Sigmoid colon (tissue), 7 donors: ENCODE results near the gene TAOK3. TPM values are rescaled to one million over a fixed set of nuclear protein-coding genes. Genes with fewer than 3 reads are reported as not detected.

Experiments used
- DNase-seq: peaks from one replicate; pipeline ENCODE4 v3.0.0-alpha.2; 2019
- H3K27ac ChIP-seq, 4 donors: fragments of 200-600 bp; sonication (generic); one replicate each; pipeline ENCODE4 v1.5.1; 2016 to 2019; ENCODE audit warnings: mild to moderate bottlenecking in 1 of 4
- H3K27me3 ChIP-seq, 3 donors: fragments of 200-600 bp; sonication (generic); one replicate each; pipeline ENCODE4 v1.5.1; 2019; ENCODE audit warnings: mild to moderate bottlenecking in 1 of 3
- H3K36me3 ChIP-seq, 4 donors: fragments of 200-600 bp; sonication (generic); one replicate each; pipeline ENCODE4 v1.5.1; 2016 to 2019
- H3K4me1 ChIP-seq, 4 donors: fragments of 200-600 bp; sonication (generic); one replicate each; pipeline ENCODE4 v1.5.1; 2017 to 2019
- H3K4me3 ChIP-seq, 4 donors: fragments of 200-600 bp; sonication (generic); one replicate each; pipeline ENCODE4 v1.5.1; 2017 to 2019; ENCODE audit warnings: mild to moderate bottlenecking in 2 of 4, moderate library complexity in 1 of 4
- H3K9me3 ChIP-seq, 4 donors: fragments of 200-600 bp in 3 of 4; sonication (generic) in 3 of 4; one replicate each; pipeline versions ENCODE4 v1.5.1 to v1.6.1; 2013 to 2019
- EP300 ChIP-seq, 4 donors: sonication (generic); formaldehyde crosslinking; IDR thresholded peaks; one replicate each; pipeline ENCODE4 v1.6.1; 2017; ENCODE audit warnings: antibody characterized with exemption in 4 of 4
- POLR2A ChIP-seq, 2 donors: fragments of 450-650 bp; IDR thresholded peaks; one replicate each; pipeline ENCODE4 v1.6.1; 2016; ENCODE audit warnings: antibody characterized with exemption in 2 of 2, mild to moderate bottlenecking in 2 of 2, moderate library complexity in 2 of 2
- POLR2AphosphoS5 ChIP-seq, 4 donors: sonication (generic); formaldehyde crosslinking; IDR thresholded peaks; one replicate each; pipeline ENCODE4 v1.6.1; 2017; ENCODE audit warnings: antibody characterized with exemption in 4 of 4
- WGBS, 2 donors: extraction: QIAGEN DNeasy Blood & Tissue Kit; methylation state at CpG; one replicate each; pipeline ENCODE4 v1.1.7; 2013; 5-methylcytosine and 5-hydroxymethylcytosine counted together
- intact Hi-C: fragments of 100-400 bp; cut with DNase I; formaldehyde crosslinking; loops from one replicate; pipeline ENCODE4 v1.15.1; 2023
- polyA plus RNA-seq, 3 donors: library from polyadenylated mRNA; stranded (reverse); fragments of 200-250 nt; gene quantifications; one replicate each; pipeline ENCODE4 v1.2.3, GENCODE V29; 2013
- total RNA-seq, 4 donors: library from RNA; depleted of rRNA; stranded (reverse); fragments of >200 nt; gene quantifications; one replicate each; pipeline ENCODE4 v1.1.0, GENCODE V29; 2016
- TF ChIP-seq, protein P1 (sequence below), 4 experiments: fragments of 450-650 bp in 3 of 4; fragments of 200-600 bp in 1 of 4; IDR thresholded peaks; one replicate each; pipeline ENCODE4 v1.5.1; 2016 to 2019; ENCODE audit warnings: antibody characterized with exemption in 4 of 4, mild to moderate bottlenecking in 3 of 4, moderate library complexity in 2 of 4
- donor health status: healthy with polysubstance abuse.
- donor health status: Bipolar disorder and iron deficiency.
- donor health status: healthy.

The TAOK3 gene
- total RNA-seq = 10 to 100 TPM; 18.9 to 66.2 (median 31.6) TPM
- 10 to 100 TPM; 23.4 to 31.0 (median 29.4) TPM for polyA plus RNA-seq

DNA sequence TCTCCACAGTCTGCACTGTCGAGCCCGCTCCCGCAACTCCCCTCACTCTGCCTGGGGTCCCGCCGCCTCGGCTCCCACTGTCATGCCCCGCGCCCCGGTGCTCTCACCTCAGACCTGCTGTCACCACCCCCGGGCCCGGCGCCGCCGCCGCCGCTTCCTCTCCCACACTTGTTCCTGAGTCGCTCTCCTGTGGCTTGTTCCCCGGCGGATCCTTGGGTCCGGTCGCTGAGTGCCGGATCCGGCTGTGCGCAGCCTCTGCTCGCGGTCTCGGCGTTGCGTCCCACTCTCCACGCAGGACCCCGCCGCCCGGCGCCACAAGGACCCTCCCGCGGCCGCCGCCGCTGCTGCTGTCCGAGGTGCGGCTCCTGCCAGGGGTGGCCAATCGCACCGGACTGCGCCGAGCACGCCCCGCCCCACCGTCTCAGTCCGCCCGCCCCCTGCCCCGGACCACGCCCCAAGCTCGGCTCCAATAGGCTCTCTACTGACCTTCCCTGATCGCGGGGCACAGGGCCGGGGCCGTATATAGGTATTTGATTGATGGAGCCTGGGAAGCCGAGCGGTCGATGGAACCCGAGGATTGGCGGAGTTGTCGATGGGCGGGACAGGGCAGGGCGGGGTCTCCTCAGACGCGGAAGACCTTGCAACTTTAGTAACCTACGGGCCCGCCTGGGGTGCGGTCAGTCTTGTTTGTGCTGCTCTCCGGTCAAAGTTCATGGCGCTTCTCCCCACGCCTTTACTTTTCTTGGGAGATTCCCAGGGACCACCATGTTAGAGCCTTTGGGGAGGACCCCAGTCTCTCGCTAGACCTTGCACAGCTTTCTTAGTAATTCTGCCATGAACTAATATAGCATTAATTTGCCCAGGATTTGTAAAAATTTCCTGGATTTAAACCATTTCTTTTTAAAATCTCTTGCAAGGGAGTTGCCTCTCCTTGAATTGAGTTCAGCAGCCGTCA is at the start of gene TAOK3:
Gene TAOK3 (minus strand): TSS at position 367 of the 955 bp plus-strand sequence. CDS start 117,340 bp downstream, outside the sequence.
- intact Hi-C loops = loop anchor here (2.0 to 10.0 kb wide), 3 partner anchors 184 to 358 kb away; partner anchors contain the start of genes RFC5 and WSB2
- Histone ChIP-seq H3K27ac (peak within 1 kb of the TSS; percentile 83 to 95 (median 92)), H3K36me3 (no peaks in the 10 kb centered on the region), H3K4me3 (peak within 1 kb of the TSS; percentile 74 to 94 (median 86)), H3K9me3 (no peaks in the 10 kb centered on the region), H3K4me1 (peaks cover 0 to 58% (median 42%) of the 10 kb centered on the region in 4 donors), H3K27me3 (no peaks in the 10 kb centered on the region)
- TF ChIP-seq, protein P1, sequence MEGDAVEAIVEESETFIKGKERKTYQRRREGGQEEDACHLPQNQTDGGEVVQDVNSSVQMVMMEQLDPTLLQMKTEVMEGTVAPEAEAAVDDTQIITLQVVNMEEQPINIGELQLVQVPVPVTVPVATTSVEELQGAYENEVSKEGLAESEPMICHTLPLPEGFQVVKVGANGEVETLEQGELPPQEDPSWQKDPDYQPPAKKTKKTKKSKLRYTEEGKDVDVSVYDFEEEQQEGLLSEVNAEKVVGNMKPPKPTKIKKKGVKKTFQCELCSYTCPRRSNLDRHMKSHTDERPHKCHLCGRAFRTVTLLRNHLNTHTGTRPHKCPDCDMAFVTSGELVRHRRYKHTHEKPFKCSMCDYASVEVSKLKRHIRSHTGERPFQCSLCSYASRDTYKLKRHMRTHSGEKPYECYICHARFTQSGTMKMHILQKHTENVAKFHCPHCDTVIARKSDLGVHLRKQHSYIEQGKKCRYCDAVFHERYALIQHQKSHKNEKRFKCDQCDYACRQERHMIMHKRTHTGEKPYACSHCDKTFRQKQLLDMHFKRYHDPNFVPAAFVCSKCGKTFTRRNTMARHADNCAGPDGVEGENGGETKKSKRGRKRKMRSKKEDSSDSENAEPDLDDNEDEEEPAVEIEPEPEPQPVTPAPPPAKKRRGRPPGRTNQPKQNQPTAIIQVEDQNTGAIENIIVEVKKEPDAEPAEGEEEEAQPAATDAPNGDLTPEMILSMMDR (IDR thresholded peaks at IDR 0.05) = no peak
- peak; percentile 82 to 89 for TF ChIP-seq POLR2A (IDR thresholded peaks at IDR 0.05)
- peak; percentile 94 to 96 (median 96) for TF ChIP-seq POLR2AphosphoS5 (IDR thresholded peaks at IDR 0.05)
- peak in 1 of 4 donors; percentile 20 for TF ChIP-seq EP300 (IDR thresholded peaks at IDR 0.05)
- WGBS, 2 donors = 0% methylated on average over 75 of the region's 75 CpGs
- DNase-seq = peak; percentile 100

DNA sequence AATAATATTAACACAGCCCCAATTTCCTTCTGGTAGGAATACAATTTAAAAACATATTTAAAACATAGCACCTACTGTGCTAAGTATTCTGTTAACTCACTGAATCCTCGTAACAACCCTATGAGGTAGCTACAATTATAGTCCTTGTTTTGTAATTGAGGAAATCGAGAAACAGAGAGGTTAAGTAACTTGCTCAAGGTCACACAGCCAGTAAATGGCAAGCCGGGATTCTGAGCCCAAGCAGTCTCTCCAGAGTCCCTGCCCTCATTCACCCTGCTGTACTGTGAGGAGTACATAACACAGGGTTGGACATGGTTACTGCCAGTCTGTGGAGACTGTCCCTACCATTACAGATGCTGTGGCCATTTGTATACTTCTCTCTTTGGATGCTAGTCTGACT is 48.0 kb upstream of the TAOK3 start:
- H3K36me3 ChIP-seq = peaks cover 0 to 20% (median 8%) of the 10 kb centered on the region in 4 donors
- 86 to 94% methylated on average over 3 of the region's 3 CpGs for WGBS, 2 donors
- H3K27ac ChIP-seq = no peak overlapping the region
- H3K4me1 ChIP-seq = no peaks in the 10 kb centered on the region
- no peak overlapping the region for H3K4me3 ChIP-seq
- DNase-seq = no peak
- intact Hi-C loops = no loop called here
- no peaks in the 10 kb centered on the region for H3K9me3 ChIP-seq
- H3K27me3 ChIP-seq = no peaks in the 10 kb centered on the region
- TF ChIP-seq POLR2A (IDR thresholded peaks at IDR 0.05) = no peak
- no peak for TF ChIP-seq POLR2AphosphoS5 (IDR thresholded peaks at IDR 0.05)
- no peak for TF ChIP-seq EP300 (IDR thresholded peaks at IDR 0.05)
- TF ChIP-seq, protein P1 (IDR thresholded peaks at IDR 0.05) = no peak

DNA sequence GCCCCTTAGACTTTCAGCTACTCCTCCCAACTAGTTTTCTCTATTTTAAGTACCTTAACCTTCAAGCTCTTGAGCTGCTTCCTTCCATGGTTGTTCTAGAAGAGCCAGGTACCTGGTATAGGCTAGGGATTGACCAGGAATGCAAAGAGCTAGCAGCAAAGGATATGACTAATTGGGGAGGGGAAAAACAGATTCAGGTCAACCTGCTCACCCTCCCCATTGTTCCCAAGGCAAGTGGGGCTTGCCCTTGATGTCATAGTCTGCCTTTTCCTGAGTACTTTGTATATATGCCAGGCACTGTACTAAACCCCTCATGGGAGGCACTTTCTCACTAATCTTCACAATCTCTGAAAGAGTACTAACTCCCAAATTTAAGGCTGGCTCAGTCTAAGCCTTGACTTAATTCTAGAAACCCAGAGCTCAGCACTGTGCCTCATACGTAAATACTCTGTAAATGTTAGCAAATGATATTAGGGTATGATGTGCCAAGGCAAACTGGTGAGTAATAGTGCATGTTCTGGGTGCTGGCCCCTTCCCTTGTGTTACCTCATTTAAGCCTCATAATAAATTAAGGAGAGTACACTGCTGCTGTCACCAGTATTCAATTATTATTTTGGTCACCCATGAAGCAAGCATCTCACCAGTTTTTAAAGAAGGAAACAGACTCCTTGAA is 45.8 kb upstream of the TAOK3 start:
- 88 to 93% methylated on average over 1 of the region's 1 CpG for WGBS, 2 donors
- intact Hi-C loops = loop anchor here (10.0 kb wide), 1 partner anchor 266 kb away; no protein-coding TSS in a partner anchor
- peaks cover 0 to 41% (median 22%) of the 10 kb centered on the region in 4 donors for H3K36me3 ChIP-seq
- no peak for TF ChIP-seq EP300 (IDR thresholded peaks at IDR 0.05)
- no peak for DNase-seq
- H3K4me3 ChIP-seq = no peak overlapping the region
- no peaks in the 10 kb centered on the region for H3K27me3 ChIP-seq
- H3K27ac ChIP-seq = no peak overlapping the region
- H3K4me1 ChIP-seq = no peaks in the 10 kb centered on the region
- H3K9me3 ChIP-seq = no peaks in the 10 kb centered on the region

DNA sequence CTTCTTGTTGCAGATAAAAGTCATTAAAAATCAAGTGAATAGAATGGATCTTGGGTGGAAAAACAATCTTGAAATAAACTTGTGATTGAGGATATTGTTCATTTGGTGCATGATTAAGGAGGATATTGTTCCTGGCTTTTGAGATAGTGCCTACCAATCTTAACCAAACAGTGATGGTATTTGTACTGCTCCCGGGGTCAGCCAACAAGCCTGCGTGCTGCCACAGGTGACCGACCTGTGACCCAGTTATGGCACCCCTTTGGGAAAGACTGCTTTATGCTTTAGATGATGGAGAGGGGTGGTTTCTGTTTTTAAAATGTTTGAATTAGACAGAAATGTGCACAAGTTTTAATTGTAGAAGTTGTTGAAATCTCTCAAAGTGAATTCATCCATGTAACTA is 45.2 kb upstream of the TAOK3 start:
- Histone ChIP-seq H3K27me3 (no peaks in the 10 kb centered on the region), H3K4me3 (no peak overlapping the region), H3K4me1 (no peaks in the 10 kb centered on the region), H3K9me3 (no peaks in the 10 kb centered on the region), H3K27ac (no peak overlapping the region), H3K36me3 (peaks cover 0 to 47% (median 26%) of the 10 kb centered on the region in 4 donors)
- intact Hi-C loops = loop anchor here (10.0 kb wide), 1 partner anchor 267 kb away; no protein-coding TSS in a partner anchor
- TF ChIP-seq EP300 (IDR thresholded peaks at IDR 0.05) (no peak), POLR2A (IDR thresholded peaks at IDR 0.05) (no peak), POLR2AphosphoS5 (IDR thresholded peaks at IDR 0.05) (no peak)
- TF ChIP-seq, protein P1 (IDR thresholded peaks at IDR 0.05) = no peak
- 96 to 98% methylated on average over 3 of the region's 3 CpGs for WGBS, 2 donors
- DNase-seq = no peak
